Mesenchymal stem cell (in vitro differentiated cells and primary cell): Measurements from ENCODE around the gene NUFIP1.

Source experiments
- DNase-seq: peaks from one replicate; pipeline ENCODE4 v3.0.0-alpha.2; 2013
- H2AFZ ChIP-seq: one replicate; pipeline ENCODE4 v1.6.1; 2013; ENCODE audit warnings: low read depth, mild to moderate bottlenecking, control low read depth, inconsistent platforms, low read length, moderate library complexity
- H2AK5ac ChIP-seq: 2 replicates; pipeline ENCODE4 v1.6.1; 2013; ENCODE audit warnings: low read length, moderate library complexity, mild to moderate bottlenecking, inconsistent platforms; ENCODE audit not compliant: severe bottlenecking
- H2BK120ac ChIP-seq: one replicate; pipeline ENCODE4 v1.6.1; 2013; ENCODE audit warnings: low read depth, mild to moderate bottlenecking, inconsistent platforms, low read length, moderate library complexity
- H2BK12ac ChIP-seq, 2 experiments: one replicate each; pipeline ENCODE4 v1.6.1; 2013; ENCODE audit warnings: inconsistent platforms in 2 of 2, low read length in 2 of 2, mild to moderate bottlenecking in 2 of 2, moderate library complexity in 2 of 2, control low read depth in 1 of 2
- H2BK15ac ChIP-seq: one replicate; pipeline ENCODE4 v1.6.1; 2013; ENCODE audit warnings: mild to moderate bottlenecking, low read depth, inconsistent platforms; ENCODE audit not compliant: poor library complexity, severe bottlenecking
- H2BK5ac ChIP-seq: 2 replicates; pipeline ENCODE4 v1.6.1; 2013; ENCODE audit warnings: low read depth, mild to moderate bottlenecking, low read length, control low read depth, inconsistent platforms; ENCODE audit not compliant: poor library complexity, severe bottlenecking
- H3K14ac ChIP-seq, 2 experiments: one replicate each; pipeline ENCODE4 v1.6.1; 2013; ENCODE audit warnings: inconsistent platforms in 2 of 2, low read length in 2 of 2, control low read depth in 1 of 2, mild to moderate bottlenecking in 1 of 2, moderate library complexity in 1 of 2
- H3K18ac ChIP-seq, 2 experiments: one replicate each; pipeline ENCODE4 v1.6.1; 2013; ENCODE audit warnings: inconsistent platforms in 2 of 2, low read length in 2 of 2, control low read depth in 1 of 2, low read depth in 1 of 2, mild to moderate bottlenecking in 1 of 2
- H3K23ac ChIP-seq, 2 experiments: one replicate each; pipeline ENCODE4 v1.6.1; 2013; ENCODE audit warnings: inconsistent platforms in 2 of 2, low read length in 2 of 2, mild to moderate bottlenecking in 2 of 2, moderate library complexity in 2 of 2, control low read depth in 1 of 2
- H3K27ac ChIP-seq: 2 replicates; pipeline ENCODE4 v1.5.1; 2013; ENCODE audit warnings: mild to moderate bottlenecking, moderate library complexity, low read length, control low read depth, inconsistent platforms; ENCODE audit not compliant: poor library complexity, severe bottlenecking
- H3K27me3 ChIP-seq, 2 experiments: 2 replicates each; pipeline versions ENCODE4 v1.6.1 to v1.7.0; 2013; ENCODE audit warnings: low read length in 2 of 2, mild to moderate bottlenecking in 2 of 2, moderate library complexity in 2 of 2, control low read depth in 1 of 2, inconsistent platforms in 1 of 2; ENCODE audit not compliant: control insufficient read depth in 1 of 2, insufficient read depth in 1 of 2
- H3K36me3 ChIP-seq, 2 experiments: 2 replicates each; pipeline versions ENCODE4 v1.6.1 to v1.7.0; 2013; ENCODE audit warnings: low read length in 2 of 2, control low read depth in 1 of 2, inconsistent platforms in 1 of 2, low read depth in 1 of 2, mild to moderate bottlenecking in 1 of 2; ENCODE audit not compliant: insufficient read depth in 2 of 2, control insufficient read depth in 1 of 2
- H3K4ac ChIP-seq, 2 experiments: one replicate each; pipeline ENCODE4 v1.6.1; 2013; ENCODE audit warnings: inconsistent platforms in 2 of 2, low read length in 2 of 2, mild to moderate bottlenecking in 2 of 2, moderate library complexity in 2 of 2, control low read depth in 1 of 2, low read depth in 1 of 2
- H3K4me1 ChIP-seq: 2 replicates; pipeline ENCODE4 v1.6.1; 2013; ENCODE audit warnings: low read depth, low read length, control low read depth; ENCODE audit not compliant: control insufficient read depth, insufficient read depth
- H3K4me2 ChIP-seq: 2 replicates; pipeline ENCODE4 v1.6.1; 2013; ENCODE audit warnings: low read length, mild to moderate bottlenecking, inconsistent platforms; ENCODE audit not compliant: poor library complexity, severe bottlenecking
- H3K4me3 ChIP-seq, 2 experiments: 2 replicates each; pipeline versions ENCODE4 v1.5.1 to v1.7.0; 2013; ENCODE audit warnings: low read length in 2 of 2, mild to moderate bottlenecking in 2 of 2, control low read depth in 1 of 2, low read depth in 1 of 2; ENCODE audit not compliant: insufficient read depth in 1 of 2
- H3K79me1 ChIP-seq: replicated peaks from 2 replicates; pipeline ENCODE4 v1.6.1; 2013; ENCODE audit warnings: mild to moderate bottlenecking, control low read depth, low read length, inconsistent platforms; ENCODE audit not compliant: poor library complexity, severe bottlenecking
- H3K9ac ChIP-seq: 2 replicates; pipeline ENCODE4 v1.7.0; 2013; ENCODE audit warnings: mild to moderate bottlenecking, low read length, moderate library complexity
- H3K9me3 ChIP-seq: 2 replicates; pipeline ENCODE4 v1.7.0; 2013; ENCODE audit warnings: mild to moderate bottlenecking, low read length; ENCODE audit not compliant: control insufficient read depth
- H4K8ac ChIP-seq: one replicate; pipeline ENCODE4 v1.6.1; 2013; ENCODE audit warnings: inconsistent platforms, mild to moderate bottlenecking, low read length, moderate library complexity
- H4K91ac ChIP-seq: one replicate; pipeline ENCODE4 v1.6.1; 2013; ENCODE audit warnings: mild to moderate bottlenecking, low read length, inconsistent platforms
- WGBS: methylation state at CpG from one replicate; pipeline ENCODE4 v1.1.7; 2013; ENCODE audit warnings: mixed read lengths; 5-methylcytosine and 5-hydroxymethylcytosine counted together

NUFIP1 gene

GRCh38 chr13:45011198-45011597 lies 21.9 kb upstream of the NUFIP1 start:
- no peak overlapping the region for H4K8ac ChIP-seq
- H4K91ac ChIP-seq = no peak overlapping the region
- 97% methylated on average over 6 of the region's 6 CpGs for WGBS
- H3K14ac ChIP-seq = no peak overlapping the region
- no peak overlapping the region for H2BK120ac ChIP-seq
- H3K4me2 ChIP-seq = no peak overlapping the region
- no peak overlapping the region for H2AK5ac ChIP-seq
- no peak overlapping the region for H3K23ac ChIP-seq
- no peak overlapping the region for H3K27ac ChIP-seq
- H3K4ac ChIP-seq = no peak overlapping the region
- H3K4me3 ChIP-seq = no peak overlapping the region
- H3K36me3 ChIP-seq = peaks cover 4 to 94% of the 10 kb centered on the region in 2 experiments
- H2BK15ac ChIP-seq = no peak overlapping the region
- no peak overlapping the region for H2BK12ac ChIP-seq
- H3K18ac ChIP-seq = no peak overlapping the region
- no peaks in the 10 kb centered on the region for H3K9me3 ChIP-seq
- no peak overlapping the region for H3K9ac ChIP-seq
- no peaks in the 10 kb centered on the region for H3K4me1 ChIP-seq
- no peak overlapping the region for H2AFZ ChIP-seq
- H2BK5ac ChIP-seq = no peak overlapping the region
- no peaks in the 10 kb centered on the region for H3K27me3 ChIP-seq
- peaks cover 1% of the 10 kb centered on the region for H3K79me1 ChIP-seq
- no peak for DNase-seq

- H3K4me3 ChIP-seq = no peak overlapping the region
- H3K4me1 ChIP-seq = no peaks in the 10 kb centered on the region
- DNase-seq = no peak
- H3K4me2 ChIP-seq = no peak overlapping the region
- no peak overlapping the region for H2AFZ ChIP-seq
- no peak overlapping the region for H3K18ac ChIP-seq
- H3K23ac ChIP-seq = no peak overlapping the region
- no peak overlapping the region for H2BK15ac ChIP-seq
- H2BK5ac ChIP-seq = no peak overlapping the region
- no peak overlapping the region for H3K4ac ChIP-seq
- no peaks in the 10 kb centered on the region for H3K9me3 ChIP-seq
- H2BK12ac ChIP-seq = no peak overlapping the region
- no peak overlapping the region for H2AK5ac ChIP-seq
- H4K8ac ChIP-seq = no peak overlapping the region
- no peak overlapping the region for H3K14ac ChIP-seq
- H2BK120ac ChIP-seq = no peak overlapping the region
- no CpG with 5 or more reads among the region's 1 CpG for WGBS
- H3K27me3 ChIP-seq = no peaks in the 10 kb centered on the region
- H3K27ac ChIP-seq = no peak overlapping the region
- H3K36me3 ChIP-seq = peaks cover 4 to 93% of the 10 kb centered on the region in 2 experiments
- H3K79me1 ChIP-seq = peaks cover 4% of the 10 kb centered on the region
- H4K91ac ChIP-seq = no peak overlapping the region
- H3K9ac ChIP-seq = no peak overlapping the region
Measured at GRCh38 chr13:45007823-45008222, 18.6 kb upstream of the NUFIP1 start.

GRCh38 chr13:45007225-45007624 lies 18.0 kb upstream of the NUFIP1 start:
- Histone ChIP-seq H3K9me3 (no peaks in the 10 kb centered on the region), H2AK5ac (no peak overlapping the region), H3K4me3 (no peak overlapping the region), H2BK120ac (no peak overlapping the region), H3K79me1 (peaks cover 3% of the 10 kb centered on the region), H2BK5ac (no peak overlapping the region), H3K27me3 (no peaks in the 10 kb centered on the region), H4K91ac (no peak overlapping the region), H4K8ac (no peak overlapping the region), H3K18ac (no peak overlapping the region), H3K36me3 (peaks cover 5 to 93% of the 10 kb centered on the region in 2 experiments), H3K4me2 (no peak overlapping the region), H3K14ac (no peak overlapping the region), H2BK12ac (no peak overlapping the region), H3K9ac (no peak overlapping the region), H2BK15ac (no peak overlapping the region), H3K23ac (no peak overlapping the region), H3K4me1 (no peaks in the 10 kb centered on the region), H2AFZ (no peak overlapping the region), H3K4ac (no peak overlapping the region), H3K27ac (no peak overlapping the region)
- DNase-seq = no peak

- H3K36me3 ChIP-seq = peaks cover 9 to 89% of the 10 kb centered on the region in 2 experiments
- H3K4me1 ChIP-seq = no peaks in the 10 kb centered on the region
- H3K23ac ChIP-seq = no peak overlapping the region
- H3K79me1 ChIP-seq = peaks cover 13% of the 10 kb centered on the region
- H4K8ac ChIP-seq = no peak overlapping the region
- no peak overlapping the region for H2BK12ac ChIP-seq
- H4K91ac ChIP-seq = no peak overlapping the region
- no peaks in the 10 kb centered on the region for H3K27me3 ChIP-seq
- H2BK5ac ChIP-seq = no peak overlapping the region
- H3K18ac ChIP-seq = no peak overlapping the region
- no peaks in the 10 kb centered on the region for H3K9me3 ChIP-seq
- H3K4ac ChIP-seq = no peak overlapping the region
- no peak overlapping the region for H3K4me2 ChIP-seq
- H2AK5ac ChIP-seq = no peak overlapping the region
- no peak overlapping the region for H2BK15ac ChIP-seq
- H2AFZ ChIP-seq = no peak overlapping the region
- no peak overlapping the region for H3K27ac ChIP-seq
- no peak overlapping the region for H3K14ac ChIP-seq
- H3K4me3 ChIP-seq = no peak overlapping the region
- H3K9ac ChIP-seq = no peak overlapping the region
- no peak for DNase-seq
- no CpG with 5 or more reads among the region's 2 CpGs for WGBS
- no peak overlapping the region for H2BK120ac ChIP-seq
Measured at GRCh38 chr13:45004096-45004495, 14.8 kb upstream of the NUFIP1 start.
